ENCODE results near the gene PIK3R5.
"Not testable (repeated sequence)": the region's sequence is repeated elsewhere in the genome, so short reads cannot be mapped to it uniquely, and the experiment has no call there.

Gene PIK3R5

DNA sequence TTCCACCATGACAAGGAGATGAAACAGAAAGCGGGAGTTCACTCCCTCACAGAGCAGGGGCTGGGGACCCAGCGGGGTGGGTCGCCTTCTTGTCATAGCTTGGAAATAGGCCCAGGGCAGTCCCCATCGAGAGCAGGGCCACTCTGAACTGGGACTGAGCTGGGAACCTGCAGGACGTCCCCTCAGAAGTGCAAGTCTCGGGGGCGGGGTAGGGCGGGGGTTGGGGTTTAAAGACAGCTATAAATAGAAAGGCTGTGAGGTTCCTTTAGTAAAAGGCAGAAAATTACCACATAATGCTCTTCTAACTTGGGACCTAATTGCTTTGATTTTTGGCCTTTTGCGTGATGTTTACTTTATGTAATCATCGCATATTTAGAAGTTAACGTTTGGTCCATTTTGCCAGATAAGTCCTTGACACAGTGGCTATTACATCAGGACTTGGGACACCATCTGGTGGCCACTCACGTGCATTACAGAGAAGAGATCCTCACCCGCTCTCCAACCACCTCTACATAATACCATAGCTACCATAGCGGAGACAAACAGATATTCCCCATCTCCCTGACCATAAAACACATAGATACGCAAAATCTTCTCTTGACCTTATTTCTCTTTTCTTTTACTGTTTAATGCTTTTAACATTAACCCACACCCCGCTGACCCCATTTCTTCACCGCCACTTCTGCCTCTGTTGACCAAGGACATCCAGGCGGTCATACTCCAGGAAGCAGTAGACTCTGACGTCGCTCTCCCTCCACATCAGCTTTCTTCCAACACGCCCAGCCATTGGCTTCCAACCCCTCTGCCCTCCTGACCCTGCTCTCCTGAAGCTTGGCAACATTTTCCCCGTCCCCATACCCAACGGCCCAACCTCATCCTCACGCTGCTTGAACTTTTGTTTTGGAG is 70.6 kb downstream of the PIK3R5 start:
- H3K36me3 Mint-ChIP-seq (ENCODE audit: low read depth), result peaks cover 45% of the 10 kb centered on the region
- ATAC-seq, result no peak

DNA sequence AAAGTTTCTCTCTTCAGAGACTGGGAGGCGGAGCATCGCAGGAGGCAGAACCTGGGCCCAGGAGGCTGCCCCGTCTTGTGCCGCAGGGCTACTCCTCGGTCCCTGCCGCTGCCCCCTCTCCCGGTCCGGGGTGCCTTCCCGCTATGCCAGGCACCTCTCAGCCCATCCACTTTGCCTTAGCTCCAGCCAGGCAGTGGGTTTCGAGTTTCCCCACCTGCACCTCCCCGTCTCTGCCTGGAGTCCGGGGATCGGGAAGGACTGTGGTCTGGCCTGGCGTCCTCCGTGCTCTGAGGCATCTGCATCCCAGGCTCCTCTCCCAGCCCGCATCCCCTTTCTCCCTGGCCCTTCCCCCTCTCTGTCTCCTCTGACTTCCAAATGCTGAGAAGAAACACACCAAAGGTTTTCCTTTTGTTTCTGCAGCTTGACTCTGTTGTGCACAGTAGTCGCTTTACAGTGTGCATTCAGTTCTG is 71.3 kb downstream of the PIK3R5 start:
- Mint-ChIP-seq H3K27ac (no peak overlapping the region), H3K4me3 (no peak overlapping the region), H3K9me3 (no peaks in the 10 kb centered on the region), H3K36me3 (ENCODE audit: low read depth) (peaks cover 43% of the 10 kb centered on the region), H3K27me3 (no peaks in the 10 kb centered on the region), H3K4me1 (peaks cover 62% of the 10 kb centered on the region)
- no peak for DNase-seq
- no peak for ATAC-seq

More for the DNA sequence above, 70.6 kb downstream of the PIK3R5 start:
- Mint-ChIP-seq H3K9me3 (no peaks in the 10 kb centered on the region), H3K27me3 (no peaks in the 10 kb centered on the region), H3K4me1 (peaks cover 68% of the 10 kb centered on the region), H3K27ac (peak overlapping the region; percentile 41), H3K4me3 (no peak overlapping the region)
- peak; percentile 54 for DNase-seq

DNA sequence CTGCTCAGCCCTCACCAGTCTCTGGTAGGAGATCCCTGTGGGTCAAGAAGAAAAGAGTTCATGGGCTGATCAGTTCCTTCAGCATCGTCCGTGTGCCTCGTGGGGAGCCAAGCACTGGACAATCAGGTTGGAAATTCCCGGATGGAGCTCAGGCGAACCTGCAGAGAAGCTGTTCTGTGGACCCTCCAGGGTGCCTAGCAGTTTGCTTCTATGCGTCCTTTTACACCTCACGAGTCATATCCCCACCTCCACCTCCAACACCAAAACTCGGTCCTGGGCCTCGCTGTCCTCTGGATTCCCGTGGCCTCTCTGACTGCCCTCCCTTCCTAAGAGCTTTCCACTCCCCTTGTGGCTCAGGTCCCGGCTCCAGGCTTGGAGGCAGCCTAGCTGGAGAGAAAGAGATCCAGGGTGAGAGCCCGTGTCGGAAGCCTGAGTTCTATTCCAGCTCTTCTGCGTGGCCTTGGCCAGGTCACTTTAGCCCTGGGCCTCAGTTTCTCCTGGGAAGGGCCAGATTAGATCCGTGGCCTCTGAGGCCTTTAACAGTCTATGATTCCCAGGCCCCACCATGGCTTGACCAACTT is 71.8 kb downstream of the PIK3R5 start:
- ATAC-seq (no peak), DNase-seq (no peak)
- no peak overlapping the region for H3K4me3 Mint-ChIP-seq
- H3K9me3 Mint-ChIP-seq, result no peaks in the 10 kb centered on the region
- no peaks in the 10 kb centered on the region for H3K27me3 Mint-ChIP-seq
- H3K36me3 Mint-ChIP-seq (ENCODE audit: low read depth), result peaks cover 38% of the 10 kb centered on the region
- H3K27ac Mint-ChIP-seq, result no peak overlapping the region
- H3K4me1 Mint-ChIP-seq, result peaks cover 56% of the 10 kb centered on the region

DNA sequence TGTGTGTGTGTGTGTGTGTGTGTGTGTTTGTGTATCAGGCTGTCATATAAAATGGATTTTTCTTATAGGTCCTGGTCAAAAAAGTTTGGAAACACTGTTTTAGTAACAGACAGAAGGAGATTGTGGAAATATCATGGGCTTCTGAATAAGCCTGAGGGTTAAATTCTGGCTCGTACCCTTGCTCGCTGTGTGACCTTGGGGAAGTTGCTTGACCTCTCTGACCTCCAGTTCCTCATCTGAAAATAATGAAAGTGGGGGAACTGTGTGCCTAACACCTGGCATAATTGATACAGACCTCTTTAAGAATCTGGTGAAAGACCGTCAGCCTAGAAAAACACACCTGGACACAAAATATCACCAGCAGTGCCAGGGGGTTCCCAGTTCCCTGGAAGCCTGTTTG is 72.4 kb downstream of the PIK3R5 start:
- H3K27ac Mint-ChIP-seq, result no peak overlapping the region

DNA sequence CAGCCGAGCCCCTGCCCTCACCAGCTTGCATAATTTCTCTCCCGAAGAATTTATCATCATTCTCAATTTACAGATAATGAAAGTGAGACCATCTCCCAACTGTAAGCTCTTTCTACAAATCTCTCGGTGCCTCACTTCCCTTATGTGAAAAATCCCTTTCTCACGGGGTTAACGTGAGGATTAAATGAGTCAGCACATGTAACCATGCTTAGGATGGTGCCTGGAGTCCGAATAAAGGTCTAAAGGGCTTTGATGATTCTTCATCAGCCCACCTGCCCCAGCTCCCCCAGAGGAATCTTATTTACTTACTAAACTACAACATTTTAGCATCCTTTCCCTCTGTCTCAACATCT is 73.2 kb downstream of the PIK3R5 start:
- Mint-ChIP-seq H3K9me3 (no peaks in the 10 kb centered on the region), H3K27ac (peak overlapping the region; percentile 58), H3K4me3 (no peak overlapping the region), H3K4me1 (peaks cover 42% of the 10 kb centered on the region), H3K36me3 (ENCODE audit: low read depth) (peaks cover 31% of the 10 kb centered on the region), H3K27me3 (no peaks in the 10 kb centered on the region)
- DNase-seq (no peak), ATAC-seq (peak; percentile 20)

More for the DNA sequence above, 72.4 kb downstream of the PIK3R5 start:
- no peaks in the 10 kb centered on the region for H3K9me3 Mint-ChIP-seq
- peaks cover 50% of the 10 kb centered on the region for H3K4me1 Mint-ChIP-seq
- peaks cover 33% of the 10 kb centered on the region for H3K36me3 Mint-ChIP-seq (ENCODE audit: low read depth)
- H3K4me3 Mint-ChIP-seq, result no peak overlapping the region
- H3K27me3 Mint-ChIP-seq, result no peaks in the 10 kb centered on the region
- no peak for DNase-seq
- no peak for ATAC-seq

DNA sequence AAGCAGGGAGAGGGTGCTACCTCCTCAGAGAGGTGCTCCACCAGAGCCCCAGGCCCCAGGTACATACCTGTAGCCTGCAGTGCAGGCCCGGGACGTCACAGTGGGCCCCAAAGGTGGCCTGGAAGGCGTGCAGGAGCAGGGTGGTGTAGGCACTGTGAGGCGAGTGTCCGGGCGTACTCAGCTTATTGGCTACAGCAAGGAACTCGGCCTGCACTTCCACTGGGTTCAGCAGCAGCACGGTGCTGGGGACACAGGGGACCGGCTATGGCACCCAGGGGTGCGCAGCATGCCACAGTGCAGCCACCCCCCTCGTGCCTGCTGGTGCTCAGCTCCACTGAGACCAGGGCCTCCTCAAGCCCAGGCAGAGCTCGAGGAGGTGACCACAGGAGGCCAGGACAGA is 74.8 kb downstream of the PIK3R5 start:
- H3K27me3 Mint-ChIP-seq, result no peaks in the 10 kb centered on the region
- no peak overlapping the region for H3K4me3 Mint-ChIP-seq
- no peak overlapping the region for H3K27ac Mint-ChIP-seq
- DNase-seq (no peak), ATAC-seq (no peak)
- peaks cover 26% of the 10 kb centered on the region for H3K4me1 Mint-ChIP-seq
- peaks cover 29% of the 10 kb centered on the region for H3K36me3 Mint-ChIP-seq (ENCODE audit: low read depth)
- H3K9me3 Mint-ChIP-seq, result no peaks in the 10 kb centered on the region

DNA sequence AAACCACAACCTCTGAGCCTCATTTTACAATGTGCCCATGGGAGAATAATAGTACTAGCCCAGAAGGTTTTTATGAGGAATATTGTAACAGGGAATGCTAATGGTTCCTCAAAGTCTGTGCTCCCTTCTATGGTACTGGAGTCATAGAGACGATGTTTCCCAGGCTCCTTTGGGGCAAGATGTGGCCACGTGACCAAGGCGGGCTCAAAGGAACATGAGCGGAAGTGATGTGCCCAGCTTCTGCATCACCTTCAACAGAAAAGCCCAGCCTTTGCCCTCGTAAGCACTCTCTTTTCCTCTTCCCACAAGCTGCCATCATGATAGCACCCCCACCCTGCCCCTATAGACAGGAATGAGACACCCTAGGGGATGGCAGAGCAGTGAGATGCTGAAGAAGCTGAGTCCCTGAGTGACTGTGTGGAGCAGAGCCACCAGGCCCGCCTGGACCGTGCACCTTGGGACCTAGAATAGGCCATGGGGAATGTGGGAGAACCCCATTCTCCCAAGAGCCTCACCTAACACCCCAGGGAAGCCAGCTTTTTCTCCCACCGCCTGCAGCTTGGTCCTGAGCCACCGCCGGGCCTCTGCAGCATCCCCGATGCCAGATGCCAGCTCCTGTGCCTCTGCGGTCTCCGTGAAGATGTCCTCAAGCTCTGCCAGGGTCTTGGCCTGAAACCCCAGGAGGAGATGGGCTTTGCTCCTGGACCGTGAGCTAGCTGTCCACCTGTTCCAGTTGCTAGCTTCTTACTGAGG is 75.9 kb downstream of the PIK3R5 start:
- H3K27me3 Mint-ChIP-seq, result no peaks in the 10 kb centered on the region
- no peak overlapping the region for H3K27ac Mint-ChIP-seq
- H3K9me3 Mint-ChIP-seq, result no peaks in the 10 kb centered on the region
- H3K4me3 Mint-ChIP-seq, result no peak overlapping the region
- DNase-seq (no peak), ATAC-seq (no peak)
- H3K4me1 Mint-ChIP-seq, result peaks cover 17% of the 10 kb centered on the region
- H3K36me3 Mint-ChIP-seq (ENCODE audit: low read depth), result peaks cover 21% of the 10 kb centered on the region

DNA sequence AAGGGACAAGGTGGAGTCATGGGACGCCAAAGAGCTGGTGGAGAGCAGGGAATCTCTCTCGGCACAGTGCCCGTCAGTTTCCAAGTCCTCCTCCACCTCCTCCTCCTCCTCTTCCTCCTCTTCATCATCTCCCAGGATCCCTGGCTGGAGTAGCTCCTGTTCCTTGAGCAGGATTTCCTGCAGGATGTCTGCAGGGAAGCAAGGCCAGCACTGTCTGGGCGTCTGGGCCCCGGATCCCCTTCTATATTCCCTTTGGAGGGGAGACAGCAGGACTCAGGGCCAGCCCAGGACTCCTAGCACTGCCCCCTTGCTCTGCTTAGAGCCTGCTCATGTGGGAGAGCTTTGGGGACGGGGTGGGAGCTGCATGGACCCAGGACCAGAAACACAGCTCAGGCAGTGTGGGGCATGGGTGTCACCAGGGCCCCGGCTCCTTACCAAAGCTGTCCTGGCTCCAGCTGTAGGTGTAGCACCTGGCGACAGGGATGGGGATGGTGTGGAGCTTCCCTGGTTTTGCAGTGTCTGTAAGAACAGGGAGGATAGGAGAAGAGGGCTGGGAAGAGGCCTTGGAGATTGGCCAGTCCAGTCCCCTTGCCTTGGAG is 76.7 kb downstream of the PIK3R5 start:
- Mint-ChIP-seq H3K4me3 (no peak overlapping the region), H3K36me3 (ENCODE audit: low read depth) (peaks cover 26% of the 10 kb centered on the region)
- no peak for DNase-seq

DNA sequence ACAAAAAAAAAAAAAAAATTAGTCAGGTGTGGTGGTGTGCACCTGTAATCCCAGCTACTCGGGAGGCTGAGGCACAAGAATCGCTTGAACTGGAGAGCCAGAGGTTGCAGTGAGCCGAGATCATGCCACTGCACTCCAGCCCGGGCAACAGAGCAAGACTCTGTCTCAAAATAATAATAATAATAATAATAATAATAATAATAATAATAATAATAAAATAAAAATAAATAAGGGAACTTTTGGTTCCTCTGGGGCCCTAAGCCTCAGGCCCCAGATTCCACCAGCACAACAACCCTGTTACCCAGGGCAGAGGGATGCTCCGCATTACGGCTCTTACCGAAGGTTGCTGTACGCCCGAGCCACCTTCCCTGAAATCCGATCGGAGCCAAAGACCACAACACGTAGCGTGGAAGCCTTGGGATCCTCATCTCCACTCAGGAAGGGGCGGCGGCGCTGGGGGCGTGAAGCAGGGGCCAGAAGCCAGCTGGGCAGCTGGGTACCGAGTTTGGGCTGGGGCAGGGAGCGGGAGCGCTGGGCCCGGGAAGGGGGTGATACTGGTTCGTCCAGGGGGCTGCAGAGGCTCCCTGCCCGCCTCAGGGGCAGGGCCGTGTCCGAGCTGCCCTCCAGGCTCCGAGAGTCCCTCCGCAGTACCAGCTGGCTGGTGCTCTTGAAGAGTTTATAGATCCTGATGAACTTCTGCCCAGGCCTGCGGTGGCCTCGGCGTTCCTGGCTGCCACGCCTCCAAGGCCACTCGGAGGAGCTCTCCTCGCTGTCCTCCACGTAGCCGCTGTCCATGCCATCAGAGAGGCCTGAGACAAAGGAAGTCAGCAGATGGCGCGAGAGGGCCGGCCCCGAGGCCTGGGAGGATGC is 77.4 kb downstream of the PIK3R5 start:
- DNase-seq (no peak), ATAC-seq (no peak)
- Mint-ChIP-seq H3K27ac (no peak overlapping the region), H3K36me3 (ENCODE audit: low read depth) (peaks cover 30% of the 10 kb centered on the region), H3K4me1 (peaks cover 11% of the 10 kb centered on the region), H3K9me3 (no peaks in the 10 kb centered on the region), H3K27me3 (no peaks in the 10 kb centered on the region), H3K4me3 (no peak overlapping the region)

More for the DNA sequence above, 76.7 kb downstream of the PIK3R5 start:
- Mint-ChIP-seq H3K4me1 (peaks cover 13% of the 10 kb centered on the region), H3K27ac (no peak overlapping the region), H3K27me3 (no peaks in the 10 kb centered on the region), H3K9me3 (no peaks in the 10 kb centered on the region)
- ATAC-seq, result no peak

DNA sequence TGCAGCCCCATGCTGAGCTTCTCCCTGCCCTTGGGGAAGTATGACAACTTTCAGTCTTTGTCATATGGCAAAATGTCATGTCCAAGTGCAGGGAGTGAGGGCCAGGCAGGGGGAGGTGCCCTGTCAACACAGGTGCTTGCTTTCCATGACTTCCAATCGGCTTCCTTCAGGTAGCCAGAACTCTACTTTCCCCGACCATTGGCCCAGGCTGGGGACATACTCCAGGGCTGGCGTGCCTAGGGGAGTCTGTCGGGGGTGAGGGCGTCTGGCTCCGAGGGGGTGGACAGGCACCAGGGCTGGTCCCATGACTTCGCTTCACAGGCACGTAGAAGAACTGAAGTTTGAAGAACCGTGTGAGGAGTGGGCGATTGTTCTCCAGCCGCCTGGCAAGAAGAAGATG is 78.2 kb downstream of the PIK3R5 start:
- H3K27me3 Mint-ChIP-seq, result no peaks in the 10 kb centered on the region
- no peak for DNase-seq
- ATAC-seq, result no peak
- H3K27ac Mint-ChIP-seq, result no peak overlapping the region
- H3K36me3 Mint-ChIP-seq (ENCODE audit: low read depth), result peaks cover 32% of the 10 kb centered on the region
- H3K4me1 Mint-ChIP-seq, result peaks cover 5% of the 10 kb centered on the region
- H3K9me3 Mint-ChIP-seq, result no peaks in the 10 kb centered on the region
- no peak overlapping the region for H3K4me3 Mint-ChIP-seq

DNA sequence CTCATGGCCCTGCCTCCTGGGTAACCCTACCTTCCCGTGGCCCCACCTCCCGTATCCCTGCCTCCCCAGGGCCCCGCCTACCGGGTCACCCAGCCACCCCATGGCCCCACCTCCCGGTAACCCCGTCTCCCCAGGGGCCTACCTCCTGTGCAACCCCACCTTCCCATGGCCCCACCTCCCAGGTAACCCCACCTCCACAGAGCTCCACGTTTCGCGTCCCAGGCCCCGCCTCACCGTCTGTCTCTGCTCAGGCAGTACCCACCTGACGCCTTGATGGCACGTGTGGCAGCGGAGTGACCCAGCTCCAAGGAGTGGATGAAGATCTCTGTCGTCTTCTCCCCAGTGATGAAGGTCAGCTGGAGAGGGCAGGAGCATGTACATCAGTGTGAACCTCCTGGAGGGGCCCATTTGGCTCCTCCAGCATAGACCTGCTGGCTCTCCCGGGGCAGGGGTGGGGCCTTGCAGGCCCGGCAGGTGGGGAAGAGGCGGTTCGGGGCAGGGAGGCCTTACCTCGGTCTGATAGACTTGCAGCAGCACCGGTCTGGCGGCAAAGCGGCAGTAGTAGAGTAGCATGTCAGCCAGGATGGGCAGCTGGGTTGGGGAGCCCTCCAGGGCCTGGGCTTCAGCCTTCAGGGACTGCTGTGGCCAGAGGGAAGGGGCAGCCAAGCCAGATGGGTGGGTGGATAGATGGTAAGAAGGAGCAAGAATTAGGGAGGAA is 79.4 kb downstream of the PIK3R5 start:
- H3K36me3 Mint-ChIP-seq (ENCODE audit: low read depth), result peaks cover 28% of the 10 kb centered on the region
- no peak overlapping the region for H3K27ac Mint-ChIP-seq
- ATAC-seq, result peak; percentile 17
- DNase-seq, result no peak
- H3K9me3 Mint-ChIP-seq, result no peaks in the 10 kb centered on the region
- H3K4me3 Mint-ChIP-seq, result no peak overlapping the region
- no peaks in the 10 kb centered on the region for H3K4me1 Mint-ChIP-seq
- no peaks in the 10 kb centered on the region for H3K27me3 Mint-ChIP-seq

DNA sequence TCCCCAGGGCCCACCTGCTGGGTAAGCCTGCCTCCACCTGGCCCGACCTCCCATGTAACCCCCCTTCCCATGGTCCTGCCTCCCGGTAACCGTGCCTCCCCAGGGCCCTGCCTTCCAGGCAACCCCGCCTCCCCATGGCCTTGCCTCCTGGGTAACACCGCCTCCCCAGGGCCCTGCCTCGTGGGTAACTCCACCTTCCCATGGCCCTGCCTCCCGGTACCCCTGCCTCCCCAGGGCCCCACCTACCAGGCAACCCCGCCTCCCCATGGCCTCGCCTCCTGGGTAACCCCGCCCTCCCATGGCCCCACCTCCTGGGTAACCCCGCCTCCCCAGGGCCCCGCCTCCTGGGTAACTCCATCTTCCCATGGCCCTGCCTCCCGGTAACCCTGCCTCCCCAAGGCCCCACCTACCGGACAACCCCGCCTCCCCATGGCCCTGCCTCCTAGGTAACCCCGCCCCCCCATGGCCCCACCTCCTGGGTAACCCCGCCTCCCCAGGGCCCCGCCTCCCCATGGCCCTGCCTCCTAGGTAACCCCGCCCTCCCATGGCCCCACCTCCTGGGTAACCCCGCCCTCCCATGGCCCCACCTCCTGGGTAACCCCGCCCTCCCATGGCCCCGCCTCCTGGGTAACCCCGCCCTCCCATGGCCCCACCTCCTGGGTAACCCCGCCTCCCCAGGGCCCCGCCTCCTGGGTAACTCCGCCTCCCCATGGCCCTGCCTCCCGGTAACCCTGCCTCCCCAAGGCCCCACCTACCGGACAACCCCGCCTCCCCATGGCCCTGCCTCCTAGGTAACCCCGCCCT is 80.1 kb downstream of the PIK3R5 start:
- DNase-seq (peak; percentile 52), ATAC-seq (peak; percentile 31)
- H3K4me3 Mint-ChIP-seq, H3K27me3 Mint-ChIP-seq, H3K4me1 Mint-ChIP-seq, H3K27ac Mint-ChIP-seq, H3K9me3 Mint-ChIP-seq: not testable (repeated sequence)
- H3K36me3 Mint-ChIP-seq (ENCODE audit: low read depth), result peaks cover 27% of the 10 kb centered on the region
